Spleen (tissue), 11 donors: Measurements from ENCODE around the gene HSDL2. TPM values are rescaled to one million over a fixed set of nuclear protein-coding genes. Genes with fewer than 3 reads are reported as not detected.

ENCODE experiments used
- DNase-seq: peaks from one replicate; pipeline ENCODE4 v3.0.0-alpha.2; 2020
- H3K27ac ChIP-seq, 8 donors: fragments of 200-600 bp; sonication (generic) in 7 of 8; 1 replicate in 4 of 8; 2 replicates in 4 of 8; pipeline versions ENCODE4 v1.5.0 to v1.8.0; 2016 to 2021; ENCODE audit warnings: inconsistent platforms in 4 of 8, mild to moderate bottlenecking in 4 of 8, moderate library complexity in 1 of 8
- H3K27me3 ChIP-seq, 7 donors: fragments of 200-600 bp; sonication (generic) in 6 of 7; replicated peaks in 1 of 7; 1 replicate in 4 of 7; 2 replicates in 3 of 7; pipeline versions ENCODE4 v1.5.0 to v1.8.0; 2016 to 2021; ENCODE audit warnings: inconsistent platforms in 3 of 7, mild to moderate bottlenecking in 1 of 7
- H3K36me3 ChIP-seq, 6 donors: fragments of 200-600 bp; sonication (generic) in 5 of 6; 1 replicate in 4 of 6; 2 replicates in 2 of 6; pipeline versions ENCODE4 v1.5.0 to v1.8.0; 2016 to 2021; ENCODE audit warnings: inconsistent platforms in 2 of 6
- H3K4me1 ChIP-seq, 6 donors: fragments of 200-600 bp; sonication (generic) in 5 of 6; 1 replicate in 3 of 6; 2 replicates in 3 of 6; pipeline versions ENCODE4 v1.5.0 to v1.8.0; 2016 to 2021; ENCODE audit warnings: inconsistent platforms in 3 of 6
- H3K4me3 ChIP-seq, 8 donors: fragments of 200-600 bp; sonication (generic) in 7 of 8; 1 replicate in 4 of 8; 2 replicates in 4 of 8; pipeline versions ENCODE4 v1.5.0 to v1.8.0; 2016 to 2021; ENCODE audit warnings: inconsistent platforms in 4 of 8, mild to moderate bottlenecking in 4 of 8, moderate library complexity in 2 of 8
- H3K9me3 ChIP-seq, 8 donors: fragments of 200-600 bp; sonication (generic) in 7 of 8; 1 replicate in 4 of 8; 2 replicates in 4 of 8; pipeline versions ENCODE4 v1.5.0 to v1.8.0; 2016 to 2021; ENCODE audit warnings: inconsistent platforms in 4 of 8
- POLR2A ChIP-seq, 3 donors: fragments of 450-650 bp; IDR thresholded peaks; one replicate each; pipeline ENCODE4 v1.5.1; 2017; ENCODE audit warnings: antibody characterized with exemption in 3 of 3, mild to moderate bottlenecking in 1 of 3
- POLR2AphosphoS5 ChIP-seq, 3 donors: sonication (generic); formaldehyde crosslinking; IDR thresholded peaks; one replicate each; pipeline ENCODE4 v1.5.1; 2017; ENCODE audit warnings: antibody characterized with exemption in 3 of 3
- WGBS, 5 donors: extraction: QIAGEN DNeasy Blood & Tissue Kit in 3 of 5; methylation state at CpG; one replicate each; pipeline versions ENCODE4 v1.1.5 to v1.1.7; 2013 to 2018; 5-methylcytosine and 5-hydroxymethylcytosine counted together
- intact Hi-C: fragments of 100-400 bp; cut with DNase I; formaldehyde crosslinking; loops from one replicate; pipeline ENCODE4 v1.15.0; 2023; ENCODE audit warnings: low total_unique reads
- polyA plus RNA-seq, 3 donors: library from polyadenylated mRNA; stranded (reverse); fragments of 200-250 nt; gene quantifications; one replicate each; pipeline ENCODE4 v1.2.1, GENCODE V29; 2013
- total RNA-seq, 7 donors: library from RNA; depleted of rRNA in 3 of 7; stranded (reverse); fragments of >200 nt in 3 of 7; fragmentation: NEBNext Ultra II Directional in 4 of 7; extraction: Animal tissue kit (Norgen Biotek cat#: 25700) in 4 of 7; gene quantifications; one replicate each; pipeline versions ENCODE4 v1.1.0 to v1.2.1, GENCODE V29; 2016 to 2021
- TF ChIP-seq, protein P1 (sequence below), 11 experiments: fragments of 200-600 bp in 7 of 11; fragments of 450-650 bp in 4 of 11; sonication (generic) in 4 of 11; IDR thresholded peaks in 8 of 11; conservative IDR thresholded peaks in 3 of 11; 1 replicate in 7 of 11; 2 replicates in 4 of 11; pipeline versions ENCODE4 v1.4.0 to v1.8.0; 2016 to 2021; ENCODE audit warnings: antibody characterized with exemption in 11 of 11, inconsistent platforms in 4 of 11, mild to moderate bottlenecking in 1 of 11
- donor health status: healthy with polysubstance abuse.
- donor health status: DM: no; HTN: no; CAD: no; lungs with moderate emphysema.
- donor health status: DM: no; HTN: no; CAD: no.
- donor health status: Bipolar disorder and iron deficiency.
- donor health status: healthy.
- donor health status: DM: no; HTN: no; CAD: no.
- donor health status: DM: yes; HTN: yes; CAD: no.

Gene HSDL2
- total and polyA plus RNA-seq, 10 donors, result 11.2 to 42.6 (median 30.3) TPM

DNA sequence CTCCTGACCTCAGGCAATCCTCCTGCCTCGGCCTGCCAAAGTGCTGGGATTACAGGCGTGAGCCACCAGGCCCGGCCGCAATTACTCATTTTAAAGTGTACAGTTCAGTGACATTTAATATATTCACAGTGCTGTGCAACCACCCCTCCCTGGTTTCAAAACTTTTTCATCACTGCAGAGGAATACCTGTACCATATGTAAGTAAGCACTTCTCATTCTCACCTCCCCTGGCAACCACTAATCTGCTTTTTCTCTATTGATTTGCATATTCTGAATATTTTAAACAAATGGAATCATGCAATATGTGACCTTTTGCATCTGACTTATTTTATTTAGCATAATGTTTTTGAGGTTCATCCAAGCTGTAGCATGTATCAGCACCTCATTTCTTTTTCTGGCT is 85.4 kb downstream of the HSDL2 start:
- no peaks in the 10 kb centered on the region for H3K27me3 ChIP-seq
- DNase-seq, result no peak
- TF ChIP-seq, protein P1, sequence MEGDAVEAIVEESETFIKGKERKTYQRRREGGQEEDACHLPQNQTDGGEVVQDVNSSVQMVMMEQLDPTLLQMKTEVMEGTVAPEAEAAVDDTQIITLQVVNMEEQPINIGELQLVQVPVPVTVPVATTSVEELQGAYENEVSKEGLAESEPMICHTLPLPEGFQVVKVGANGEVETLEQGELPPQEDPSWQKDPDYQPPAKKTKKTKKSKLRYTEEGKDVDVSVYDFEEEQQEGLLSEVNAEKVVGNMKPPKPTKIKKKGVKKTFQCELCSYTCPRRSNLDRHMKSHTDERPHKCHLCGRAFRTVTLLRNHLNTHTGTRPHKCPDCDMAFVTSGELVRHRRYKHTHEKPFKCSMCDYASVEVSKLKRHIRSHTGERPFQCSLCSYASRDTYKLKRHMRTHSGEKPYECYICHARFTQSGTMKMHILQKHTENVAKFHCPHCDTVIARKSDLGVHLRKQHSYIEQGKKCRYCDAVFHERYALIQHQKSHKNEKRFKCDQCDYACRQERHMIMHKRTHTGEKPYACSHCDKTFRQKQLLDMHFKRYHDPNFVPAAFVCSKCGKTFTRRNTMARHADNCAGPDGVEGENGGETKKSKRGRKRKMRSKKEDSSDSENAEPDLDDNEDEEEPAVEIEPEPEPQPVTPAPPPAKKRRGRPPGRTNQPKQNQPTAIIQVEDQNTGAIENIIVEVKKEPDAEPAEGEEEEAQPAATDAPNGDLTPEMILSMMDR (IDR thresholded peaks at IDR 0.05 in 8 of 11, conservative IDR thresholded peaks at IDR 0.05 in 3 of 11), result no peak
- TF ChIP-seq POLR2A (IDR thresholded peaks at IDR 0.05) (no peak), POLR2AphosphoS5 (IDR thresholded peaks at IDR 0.05) (no peak)
- 87 to 98% (median 97%) methylated on average over 4 of the region's 4 CpGs for WGBS, 5 donors
- no peak overlapping the region for H3K4me3 ChIP-seq
- no peaks in the 10 kb centered on the region for H3K4me1 ChIP-seq
- H3K9me3 ChIP-seq, result peaks cover 0 to 9% (median 7%) of the 10 kb centered on the region in 8 donors
- H3K36me3 ChIP-seq, result peaks cover 0 to 81% (median 17%) of the 10 kb centered on the region in 6 donors
- no peak overlapping the region for H3K27ac ChIP-seq
- intact Hi-C loops, result no loop called here

DNA sequence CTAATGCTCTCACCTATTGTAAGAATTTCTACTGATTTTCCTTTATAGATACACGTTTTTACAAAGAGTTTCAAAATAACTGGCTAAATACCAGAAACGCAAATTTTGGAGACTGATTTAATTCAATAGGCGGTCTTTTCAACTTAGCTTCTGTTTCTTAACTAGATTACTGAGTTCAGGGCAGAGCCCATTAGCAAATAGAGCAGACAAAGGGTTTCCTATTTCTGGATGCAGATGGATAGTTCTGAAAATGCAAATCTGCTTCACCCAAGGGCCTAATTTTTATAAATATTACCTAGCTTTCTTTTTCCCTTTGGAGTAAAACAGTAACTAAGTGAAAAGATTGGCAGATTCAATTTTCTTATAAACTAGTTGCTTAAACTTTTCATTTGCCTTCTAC is 93.1 kb downstream of the HSDL2 start:
- TF ChIP-seq, protein P1 (IDR thresholded peaks at IDR 0.05 in 8 of 11, conservative IDR thresholded peaks at IDR 0.05 in 3 of 11), result no peak
- TF ChIP-seq POLR2A (IDR thresholded peaks at IDR 0.05), result no peak
- no peak for TF ChIP-seq POLR2AphosphoS5 (IDR thresholded peaks at IDR 0.05)
- 84 to 92% (median 88%) methylated on average over 3 of the region's 3 CpGs for WGBS, 5 donors
- Histone ChIP-seq H3K27me3 (no peaks in the 10 kb centered on the region), H3K27ac (no peak overlapping the region), H3K36me3 (peaks cover 0 to 58% (median 9%) of the 10 kb centered on the region in 6 donors), H3K4me1 (no peaks in the 10 kb centered on the region), H3K9me3 (peaks cover 0 to 24% (median 15%) of the 10 kb centered on the region in 8 donors), H3K4me3 (no peak overlapping the region)
- DNase-seq, result no peak
- intact Hi-C loops, result no loop called here

DNA sequence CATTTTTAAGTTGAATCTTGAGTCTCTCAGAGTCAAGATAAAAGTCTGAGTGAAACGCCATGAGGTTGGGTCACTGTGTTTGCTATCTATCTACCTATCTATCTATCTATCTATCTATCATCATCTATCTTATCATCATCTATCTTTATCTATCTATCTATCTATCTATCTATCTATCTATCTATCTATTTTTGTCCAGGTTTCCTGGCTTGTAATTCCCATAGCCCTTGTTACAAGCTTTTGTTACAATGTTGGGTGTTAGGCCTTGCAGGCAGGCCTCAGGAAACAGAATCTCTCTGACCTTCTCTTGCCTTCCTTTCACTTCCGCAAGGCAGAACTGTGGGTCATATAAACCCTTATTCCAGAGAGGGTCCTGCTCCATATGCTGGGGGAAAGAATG is 94.1 kb downstream of the HSDL2 start:
- intact Hi-C loops, result no loop called here
- 93 to 99% (median 95%) methylated on average over 2 of the region's 2 CpGs for WGBS, 5 donors
- H3K4me3 ChIP-seq, result no peak overlapping the region
- no peak for TF ChIP-seq POLR2AphosphoS5 (IDR thresholded peaks at IDR 0.05)
- no peak for TF ChIP-seq POLR2A (IDR thresholded peaks at IDR 0.05)
- TF ChIP-seq, protein P1 (IDR thresholded peaks at IDR 0.05 in 8 of 11, conservative IDR thresholded peaks at IDR 0.05 in 3 of 11), result no peak
- peaks cover 0 to 50% (median 9%) of the 10 kb centered on the region in 6 donors for H3K36me3 ChIP-seq
- DNase-seq, result no peak
- no peaks in the 10 kb centered on the region for H3K4me1 ChIP-seq
- H3K27me3 ChIP-seq, result no peaks in the 10 kb centered on the region
- H3K9me3 ChIP-seq, result peaks cover 0 to 34% (median 24%) of the 10 kb centered on the region in 8 donors
- no peak overlapping the region for H3K27ac ChIP-seq

DNA sequence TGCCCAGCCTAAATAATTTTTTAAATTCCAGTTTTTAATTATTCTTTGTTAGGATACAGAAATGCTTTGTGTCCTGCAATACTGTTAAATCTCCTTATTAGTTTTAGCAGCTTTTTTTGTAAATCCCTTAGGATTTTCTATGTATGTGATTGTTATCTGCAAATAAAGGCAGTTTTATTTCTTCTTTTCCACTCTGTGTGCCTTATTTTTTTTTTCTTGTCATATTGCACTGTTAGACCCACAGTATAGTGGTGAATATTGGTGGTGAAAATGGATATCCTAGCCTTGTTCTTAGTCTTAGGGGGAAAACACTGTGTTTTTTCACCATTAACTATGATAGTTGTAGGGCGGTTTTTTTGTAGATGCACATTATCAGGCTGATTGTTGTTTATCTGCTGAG is 95.4 kb downstream of the HSDL2 start:
- no peak overlapping the region for H3K27ac ChIP-seq
- H3K4me1 ChIP-seq, result no peaks in the 10 kb centered on the region
- no peak overlapping the region for H3K4me3 ChIP-seq
- 94 to 100% (median 97%) methylated on average over 1 of the region's 1 CpG for WGBS, 5 donors
- no peak for TF ChIP-seq POLR2AphosphoS5 (IDR thresholded peaks at IDR 0.05)
- peaks cover 0 to 46% (median 9%) of the 10 kb centered on the region in 6 donors for H3K36me3 ChIP-seq
- intact Hi-C loops, result no loop called here
- no peak for DNase-seq
- no peaks in the 10 kb centered on the region for H3K27me3 ChIP-seq
- H3K9me3 ChIP-seq, result peaks cover 0 to 39% (median 26%) of the 10 kb centered on the region in 8 donors

DNA sequence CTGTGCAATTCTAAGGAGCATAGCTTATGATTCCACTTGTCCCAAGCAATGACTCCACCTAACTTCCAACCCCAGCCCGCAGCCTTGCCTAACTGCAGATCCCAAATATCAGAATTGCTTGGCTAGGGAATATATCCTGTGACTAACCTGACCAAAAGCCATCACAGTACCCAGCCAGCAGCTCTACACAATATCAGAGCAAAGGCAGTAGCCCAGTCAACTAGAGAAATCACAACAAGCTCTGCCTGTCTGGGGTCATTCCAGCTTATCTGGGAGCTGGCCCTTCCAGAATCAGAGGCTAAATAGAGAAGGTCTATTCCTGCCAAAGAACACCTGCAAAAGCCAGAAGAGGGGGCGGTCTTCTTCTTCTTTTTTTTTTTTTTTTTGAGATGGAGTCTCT is 97.4 kb downstream of the HSDL2 start:
- WGBS, 5 donors, result 88 to 100% (median 99%) methylated on average over 2 of the region's 2 CpGs
- H3K4me3 ChIP-seq, result no peak overlapping the region
- intact Hi-C loops, result no loop called here

More for the DNA sequence above, 97.4 kb downstream of the HSDL2 start:
- peaks cover 0 to 39% (median 26%) of the 10 kb centered on the region in 8 donors for H3K9me3 ChIP-seq
- H3K27ac ChIP-seq, result no peak overlapping the region
- H3K27me3 ChIP-seq, result no peaks in the 10 kb centered on the region
- H3K36me3 ChIP-seq, result peaks cover 0 to 26% (median 2%) of the 10 kb centered on the region in 6 donors
- TF ChIP-seq POLR2AphosphoS5 (IDR thresholded peaks at IDR 0.05), result no peak
- TF ChIP-seq, protein P1 (IDR thresholded peaks at IDR 0.05 in 8 of 11, conservative IDR thresholded peaks at IDR 0.05 in 3 of 11), result no peak
- TF ChIP-seq POLR2A (IDR thresholded peaks at IDR 0.05), result no peak
- DNase-seq, result no peak
- no peaks in the 10 kb centered on the region for H3K4me1 ChIP-seq
